Ovary (tissue), 9 donors: Measurements from ENCODE around the gene IDH3A. TPM values are rescaled to one million over a fixed set of nuclear protein-coding genes. Genes with fewer than 3 reads are reported as not detected.

ENCODE experiments used
- DNase-seq, 5 donors: peaks; one replicate each; pipeline ENCODE4 v3.0.0-alpha.2; 2019 to 2020
- H3K27ac ChIP-seq, 2 donors: fragments of 200-600 bp; one replicate each; pipeline versions ENCODE4 v1.5.1 to v1.8.0; 2019 to 2022
- H3K27me3 ChIP-seq: fragments of 200-600 bp; one replicate; pipeline ENCODE4 v1.8.0; 2022
- H3K36me3 ChIP-seq: fragments of 200-600 bp; sonication (generic); one replicate; pipeline ENCODE4 v1.5.1; 2019
- H3K4me1 ChIP-seq: one replicate; pipeline ENCODE4 v1.8.1; 2013; ENCODE audit warnings: mild to moderate bottlenecking, moderate library complexity; ENCODE audit not compliant: insufficient read depth
- H3K4me3 ChIP-seq: fragments of 200-600 bp; sonication (generic); one replicate; pipeline ENCODE4 v1.5.1; 2017
- H3K9me3 ChIP-seq, 2 donors: fragments of 200-600 bp in 1 of 2; sonication (generic) in 1 of 2; one replicate each; pipeline versions ENCODE4 v1.5.1 to v1.8.1; 2013 to 2019; ENCODE audit warnings: mild to moderate bottlenecking in 1 of 2, moderate library complexity in 1 of 2
- EP300 ChIP-seq: sonication (generic); formaldehyde crosslinking; IDR thresholded peaks from one replicate; pipeline ENCODE4 v1.6.1; 2017; ENCODE audit warnings: antibody characterized with exemption
- POLR2A ChIP-seq: fragments of 450-650 bp; IDR thresholded peaks from one replicate; pipeline ENCODE4 v1.6.1; 2017; ENCODE audit warnings: antibody characterized with exemption, mild to moderate bottlenecking, moderate library complexity
- WGBS, 3 donors: extraction: QIAGEN DNeasy Blood & Tissue Kit in 1 of 3; methylation state at CpG; one replicate each; pipeline versions ENCODE4 v1.1.5 to v1.1.7; 2013 to 2017; 5-methylcytosine and 5-hydroxymethylcytosine counted together
- intact Hi-C, 4 donors: fragments of 100-400 bp; cut with DNase I; formaldehyde crosslinking; loops; one replicate each; pipeline versions ENCODE4 v1.11.0 to v1.15.1; 2022 to 2023
- polyA plus RNA-seq, 2 donors: library from polyadenylated mRNA; stranded (reverse); fragments of 200-250 nt in 1 of 2; fragments of 350-450 nt in 1 of 2; fragmentation: Illumina TruSeq in 1 of 2; extraction: RNeasy Lipid Tissue Mini Kit (QIAGEN cat#74804) in 1 of 2; gene quantifications; one replicate each; pipeline ENCODE4 v1.2.3, GENCODE V29; 2013 to 2014
- total RNA-seq, 7 donors: library from RNA; depleted of rRNA in 2 of 7; stranded (reverse); fragments of >200 nt in 2 of 7; fragmentation: NEBNext Ultra II Directional in 3 of 7; extraction: Animal tissue kit (Norgen Biotek cat#: 25700) in 3 of 7; gene quantifications; one replicate each; pipeline versions ENCODE4 v1.1.0 to v1.2.4, GENCODE V29; 2016 to 2023
- TF ChIP-seq, protein P1 (sequence below), 3 donors: fragments of 450-650 bp in 2 of 3; fragments of 200-600 bp in 1 of 3; IDR thresholded peaks; one replicate each; pipeline versions ENCODE4 v1.5.1 to v1.8.0; 2016 to 2022; ENCODE audit warnings: antibody characterized with exemption in 3 of 3, mild to moderate bottlenecking in 1 of 3
- donor health status: DM: no; HTN: no; CAD: no; lungs with moderate emphysema.
- donor health status: DM: no; HTN: no; CAD: no.
- donor health status: Bipolar disorder and iron deficiency.
- donor health status: DM: yes; HTN: yes; CAD: no.
- donor health status: DM: no; HTN: no; CAD: no.
- donor health status: DM: yes; HTN: yes; CAD: no.

Gene IDH3A
- total and polyA plus RNA-seq, 9 donors: 19.4 to 82.4 (median 58.6) TPM

DNA sequence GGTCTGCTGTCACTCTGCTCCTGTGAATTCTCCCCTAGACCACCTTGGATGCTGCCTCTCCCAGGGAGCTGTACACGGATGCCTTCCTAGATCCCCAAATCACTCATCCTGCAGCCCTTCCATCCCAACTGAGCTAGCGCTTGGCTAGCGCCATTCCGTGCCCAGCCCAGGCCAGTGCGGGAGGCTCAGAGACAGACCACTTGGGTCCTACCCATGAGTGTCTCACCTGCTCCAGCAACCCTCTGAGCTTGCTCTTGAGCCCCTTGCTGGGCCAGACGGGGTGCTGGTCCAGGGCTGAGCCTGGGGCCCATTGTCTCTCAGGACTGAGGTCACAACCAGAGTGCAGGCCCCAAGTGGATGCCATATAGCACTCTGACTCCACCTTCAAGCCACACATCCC, 39.1 kb upstream of the IDH3A start:
- H3K36me3 ChIP-seq: no peaks in the 10 kb centered on the region
- DNase-seq: peak in 1 of 5 donors; percentile 23
- intact Hi-C loops: loop anchor here in 2 of 4 donors (2.0 to 5.0 kb wide), 4 partner anchors 132 to 372 kb away; no protein-coding TSS in a partner anchor
- no peaks in the 10 kb centered on the region for H3K4me1 ChIP-seq
- TF ChIP-seq POLR2A (no peak), EP300 (no peak)
- TF ChIP-seq, protein P1, sequence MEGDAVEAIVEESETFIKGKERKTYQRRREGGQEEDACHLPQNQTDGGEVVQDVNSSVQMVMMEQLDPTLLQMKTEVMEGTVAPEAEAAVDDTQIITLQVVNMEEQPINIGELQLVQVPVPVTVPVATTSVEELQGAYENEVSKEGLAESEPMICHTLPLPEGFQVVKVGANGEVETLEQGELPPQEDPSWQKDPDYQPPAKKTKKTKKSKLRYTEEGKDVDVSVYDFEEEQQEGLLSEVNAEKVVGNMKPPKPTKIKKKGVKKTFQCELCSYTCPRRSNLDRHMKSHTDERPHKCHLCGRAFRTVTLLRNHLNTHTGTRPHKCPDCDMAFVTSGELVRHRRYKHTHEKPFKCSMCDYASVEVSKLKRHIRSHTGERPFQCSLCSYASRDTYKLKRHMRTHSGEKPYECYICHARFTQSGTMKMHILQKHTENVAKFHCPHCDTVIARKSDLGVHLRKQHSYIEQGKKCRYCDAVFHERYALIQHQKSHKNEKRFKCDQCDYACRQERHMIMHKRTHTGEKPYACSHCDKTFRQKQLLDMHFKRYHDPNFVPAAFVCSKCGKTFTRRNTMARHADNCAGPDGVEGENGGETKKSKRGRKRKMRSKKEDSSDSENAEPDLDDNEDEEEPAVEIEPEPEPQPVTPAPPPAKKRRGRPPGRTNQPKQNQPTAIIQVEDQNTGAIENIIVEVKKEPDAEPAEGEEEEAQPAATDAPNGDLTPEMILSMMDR (IDR thresholded peaks at IDR 0.05): no peak
- no peak overlapping the region for H3K27ac ChIP-seq
- no peaks in the 10 kb centered on the region for H3K9me3 ChIP-seq
- no peaks in the 10 kb centered on the region for H3K27me3 ChIP-seq
- 87 to 94% (median 91%) methylated on average over 6 of the region's 6 CpGs for WGBS, 3 donors
- no peak overlapping the region for H3K4me3 ChIP-seq

DNA sequence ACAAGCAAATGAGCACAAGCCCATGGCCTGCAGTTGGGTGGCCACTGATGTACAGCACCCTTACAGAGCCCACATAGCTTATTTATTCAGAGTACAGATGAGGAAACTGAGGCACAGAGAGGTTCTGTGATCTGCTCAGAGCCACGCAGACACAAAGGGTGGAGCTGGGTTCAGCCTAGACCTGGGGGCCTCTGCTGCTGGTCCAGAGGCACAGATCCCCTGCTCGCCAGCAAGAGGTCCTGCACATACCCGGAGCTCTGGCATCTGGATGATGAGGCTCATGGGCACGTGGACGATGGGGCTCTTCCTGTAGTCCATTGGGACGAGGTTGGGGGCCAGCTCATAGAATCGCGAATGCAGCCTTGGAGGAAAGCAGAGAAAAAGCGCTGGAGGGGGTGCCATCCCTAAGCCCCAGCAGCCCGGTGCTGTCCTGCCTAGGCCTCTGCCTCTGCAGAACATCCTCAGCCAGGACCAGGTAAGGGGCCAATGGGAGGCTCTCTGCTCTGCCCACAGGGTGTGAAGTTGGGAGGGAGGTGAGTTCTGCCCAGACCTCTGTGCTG, 38.2 kb upstream of the IDH3A start:
- Histone ChIP-seq H3K4me1 (no peaks in the 10 kb centered on the region), H3K27me3 (no peaks in the 10 kb centered on the region), H3K4me3 (no peak overlapping the region), H3K27ac (no peak overlapping the region), H3K36me3 (no peaks in the 10 kb centered on the region), H3K9me3 (no peaks in the 10 kb centered on the region)
- intact Hi-C loops: loop anchor here in 2 of 4 donors (2.0 to 5.0 kb wide), 4 partner anchors 131 to 371 kb away; no protein-coding TSS in a partner anchor
- TF ChIP-seq POLR2A (no peak), EP300 (no peak)
- TF ChIP-seq, protein P1 (IDR thresholded peaks at IDR 0.05): no peak
- 90 to 93% (median 91%) methylated on average over 10 of the region's 10 CpGs for WGBS, 3 donors
- peak in 1 of 5 donors; percentile 25 for DNase-seq

DNA sequence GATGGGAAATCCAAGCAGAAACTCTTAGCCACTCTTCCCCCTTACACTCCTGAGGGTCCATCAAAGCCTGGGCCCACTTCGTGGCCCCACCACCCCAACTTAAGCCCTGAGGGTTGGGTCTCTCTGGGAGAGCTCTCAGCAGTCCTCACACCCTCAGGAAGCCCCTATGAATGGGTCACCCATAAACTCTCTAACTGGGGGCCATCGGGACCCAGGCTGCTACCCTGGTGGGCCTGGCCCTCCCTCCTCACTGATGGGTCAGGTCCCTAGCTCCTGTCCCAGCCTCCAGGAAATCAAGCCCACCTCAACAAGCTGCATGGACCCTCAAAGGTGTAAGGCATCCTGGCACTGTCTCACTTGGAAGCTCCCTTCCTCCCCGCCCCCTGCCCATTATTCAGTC, 37.4 kb upstream of the IDH3A start:
- 70 to 96% (median 88%) methylated on average over 3 of the region's 3 CpGs for WGBS, 3 donors
- H3K4me1 ChIP-seq: no peaks in the 10 kb centered on the region
- peak in 1 of 5 donors; percentile 13 for DNase-seq
- TF ChIP-seq EP300: no peak
- TF ChIP-seq, protein P1 (IDR thresholded peaks at IDR 0.05): no peak
- TF ChIP-seq POLR2A: no peak
- intact Hi-C loops: loop anchor here in 3 of 4 donors (2.0 to 5.0 kb wide), 5 partner anchors 129 to 371 kb away; no protein-coding TSS in a partner anchor
- no peaks in the 10 kb centered on the region for H3K9me3 ChIP-seq
- H3K4me3 ChIP-seq: no peak overlapping the region
- no peaks in the 10 kb centered on the region for H3K27me3 ChIP-seq
- no peaks in the 10 kb centered on the region for H3K36me3 ChIP-seq
- H3K27ac ChIP-seq: no peak overlapping the region

DNA sequence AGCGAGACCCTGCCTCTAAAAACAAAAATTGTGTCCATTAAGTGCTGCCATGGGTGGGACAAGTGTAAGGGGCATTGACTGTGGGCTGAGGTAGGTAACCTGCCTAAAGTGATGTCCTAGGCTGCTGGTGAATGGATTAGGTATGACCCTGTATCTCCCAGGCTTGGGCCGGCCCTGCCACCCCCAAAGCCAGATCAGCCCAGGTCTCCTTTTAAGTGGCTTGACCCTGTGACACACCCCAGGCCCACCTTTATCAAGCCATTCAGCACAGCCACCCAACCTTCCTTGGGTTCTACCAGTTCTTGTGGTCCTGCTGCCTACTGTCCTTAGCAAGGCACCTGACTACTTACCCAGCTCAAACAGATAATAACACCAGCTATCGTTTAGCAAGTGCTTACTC, 36.6 kb upstream of the IDH3A start:
- no peak overlapping the region for H3K27ac ChIP-seq
- H3K27me3 ChIP-seq: no peaks in the 10 kb centered on the region
- H3K4me1 ChIP-seq: no peaks in the 10 kb centered on the region
- H3K4me3 ChIP-seq: no peak overlapping the region
- 62 to 78% (median 72%) methylated on average over 3 of the region's 3 CpGs for WGBS, 3 donors
- H3K9me3 ChIP-seq: no peaks in the 10 kb centered on the region
- intact Hi-C loops: loop anchor here in 3 of 4 donors (2.0 to 5.0 kb wide), 4 partner anchors 128 to 370 kb away; no protein-coding TSS in a partner anchor
- H3K36me3 ChIP-seq: no peaks in the 10 kb centered on the region
- peak in 1 of 5 donors; percentile 19 for DNase-seq
- TF ChIP-seq EP300 (no peak), POLR2A (no peak)
- TF ChIP-seq, protein P1 (IDR thresholded peaks at IDR 0.05): no peak
